Gastrocnemius medialis (tissue), 4 donors: ENCODE data around the gene TRIM36. TPM values are rescaled to one million over a fixed set of nuclear protein-coding genes. Genes with fewer than 3 reads are reported as not detected.

Experiments used
- ATAC-seq, 2 donors: fragments of 150-250 bp; one replicate each; pipeline ENCODE4 v1.9.1; 2016
- DNase-seq, 2 donors: peaks; one replicate each; pipeline ENCODE4 v3.0.0-alpha.2; 2019
- H3K27ac ChIP-seq, 4 donors: fragments of 200-600 bp; sonication (generic); 1 replicate in 1 of 4; 2 replicates in 3 of 4; pipeline ENCODE4 v1.5.1; 2016 to 2018; ENCODE audit warnings: mild to moderate bottlenecking in 2 of 4, moderate library complexity in 1 of 4
- H3K27me3 ChIP-seq, 3 donors: fragments of 200-600 bp; sonication (generic) in 2 of 3; 1 replicate in 1 of 3; 2 replicates in 2 of 3; pipeline versions ENCODE4 v1.5.1 to v1.6.0; 2016 to 2019; ENCODE audit warnings: mild to moderate bottlenecking in 1 of 3, moderate library complexity in 1 of 3
- H3K36me3 ChIP-seq, 2 donors: fragments of 200-600 bp; sonication (generic) in 1 of 2; one replicate each; pipeline ENCODE4 v1.5.1; 2017 to 2018
- H3K4me1 ChIP-seq, 2 donors: fragments of 200-600 bp; sonication (generic) in 1 of 2; one replicate each; pipeline ENCODE4 v1.5.1; 2016 to 2017; ENCODE audit warnings: mild to moderate bottlenecking in 2 of 2
- H3K4me3 ChIP-seq, 4 donors: fragments of 200-600 bp; sonication (generic) in 3 of 4; 1 replicate in 1 of 4; 2 replicates in 3 of 4; pipeline ENCODE4 v1.5.1; 2016 to 2019; ENCODE audit warnings: mild to moderate bottlenecking in 2 of 4
- H3K9me3 ChIP-seq, 3 donors: fragments of 200-600 bp; sonication (generic) in 2 of 3; 1 replicate in 1 of 3; 2 replicates in 2 of 3; pipeline ENCODE4 v1.5.1; 2016 to 2019
- CTCF ChIP-seq, 5 experiments: fragments of 450-650 bp in 3 of 5; fragments of 200-600 bp in 2 of 5; sonication (generic) in 2 of 5; IDR thresholded peaks in 4 of 5; conservative IDR thresholded peaks in 1 of 5; 1 replicate in 4 of 5; 2 replicates in 1 of 5; pipeline ENCODE4 v1.5.1; 2016 to 2019; ENCODE audit warnings: antibody characterized with exemption in 5 of 5, mild to moderate bottlenecking in 3 of 5, moderate library complexity in 3 of 5
- POLR2A ChIP-seq, 2 donors: fragments of 450-650 bp; IDR thresholded peaks; one replicate each; pipeline ENCODE4 v1.6.1; 2017; ENCODE audit warnings: antibody characterized with exemption in 2 of 2, mild to moderate bottlenecking in 2 of 2, moderate library complexity in 2 of 2
- in situ Hi-C, 4 donors: fragments of 200-750 bp; cut with MboI; loops; one replicate each; pipeline versions ENCODE4 v1.15.0 to v1.8.0; 2017; ENCODE audit warnings: low sequenced_read_pairs in 4 of 4
- intact Hi-C: fragments of 100-400 bp; cut with DNase I; formaldehyde crosslinking; loops from one replicate; pipeline ENCODE4 v1.15.1; 2023; ENCODE audit warnings: low total_unique reads
- total RNA-seq, 4 donors: library from RNA; depleted of rRNA; stranded (reverse); fragments of >200 nt; gene quantifications; one replicate each; pipeline versions ENCODE4 v1.1.0 to v1.2.3, GENCODE V29; 2016

The TRIM36 gene
- total RNA-seq, 4 donors from 2014 or later = 0.05 to 0.92 (median 0.53) TPM

DNA sequence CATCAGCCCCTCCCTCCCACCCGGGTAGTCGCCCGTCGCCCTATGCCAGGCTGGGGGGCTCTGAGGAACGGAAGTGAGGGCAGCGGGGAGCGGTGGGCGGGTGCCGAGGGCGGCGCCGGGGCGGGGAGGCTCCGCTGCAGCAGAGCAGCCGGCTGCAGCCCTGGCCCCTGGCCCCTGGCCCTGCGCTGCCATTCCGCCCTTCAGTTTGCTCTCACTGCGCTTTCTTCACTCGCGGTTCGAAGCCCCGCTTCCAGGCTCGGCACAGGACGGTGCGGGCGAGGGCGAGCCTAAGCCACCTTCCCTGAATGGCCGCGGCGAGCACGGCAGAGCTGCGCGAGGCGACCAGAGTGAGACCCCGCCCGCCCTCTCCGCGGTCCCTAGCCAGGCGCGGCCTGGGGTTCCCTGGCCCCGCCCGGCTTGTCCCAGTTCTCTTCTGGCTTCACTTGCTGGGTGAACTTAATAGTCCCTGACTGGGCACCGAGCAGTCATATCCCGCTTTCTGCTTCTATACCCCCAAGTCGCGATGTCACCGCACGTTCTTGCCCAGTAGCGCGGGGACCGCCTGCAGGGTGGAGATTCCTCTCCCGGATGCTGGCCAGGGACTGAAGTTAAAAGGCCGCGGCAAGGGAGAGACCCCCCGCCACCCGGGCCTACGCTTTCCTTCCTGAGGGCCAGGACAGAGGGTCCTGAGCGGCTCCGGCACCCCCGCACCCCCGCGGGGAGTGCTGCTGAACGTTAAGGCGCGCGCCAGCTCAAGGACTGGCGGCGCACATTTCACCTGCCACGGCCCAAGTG, 623 bp upstream of the TRIM36 start:
- in situ Hi-C loops (no loop called here), intact Hi-C loops (no loop called here)
- peak overlapping the region; percentile 69 to 98 (median 76) for H3K4me3 ChIP-seq
- peak; percentile 61 to 63 for ATAC-seq
- no peaks in the 10 kb centered on the region for H3K36me3 ChIP-seq
- H3K27ac ChIP-seq = peak overlapping the region in 1 of 4 donors; percentile 16
- no peak for TF ChIP-seq CTCF (IDR thresholded peaks at IDR 0.05 in 4 of 5, conservative IDR thresholded peaks at IDR 0.05 in 1 of 5)
- TF ChIP-seq POLR2A (IDR thresholded peaks at IDR 0.05) = no peak
- no peaks in the 10 kb centered on the region for H3K9me3 ChIP-seq
- H3K4me1 ChIP-seq = peaks cover 8 to 13% of the 10 kb centered on the region in 2 donors
- peaks cover 25 to 29% (median 25%) of the 10 kb centered on the region in 3 donors for H3K27me3 ChIP-seq
- DNase-seq = no peak

GRCh38 chr5:115168829-115169486, 750 bp downstream of the TRIM36 start:
- TF ChIP-seq CTCF (IDR thresholded peaks at IDR 0.05 in 4 of 5, conservative IDR thresholded peaks at IDR 0.05 in 1 of 5) = no peak
- no peak for TF ChIP-seq POLR2A (IDR thresholded peaks at IDR 0.05)
- DNase-seq = no peak

DNA sequence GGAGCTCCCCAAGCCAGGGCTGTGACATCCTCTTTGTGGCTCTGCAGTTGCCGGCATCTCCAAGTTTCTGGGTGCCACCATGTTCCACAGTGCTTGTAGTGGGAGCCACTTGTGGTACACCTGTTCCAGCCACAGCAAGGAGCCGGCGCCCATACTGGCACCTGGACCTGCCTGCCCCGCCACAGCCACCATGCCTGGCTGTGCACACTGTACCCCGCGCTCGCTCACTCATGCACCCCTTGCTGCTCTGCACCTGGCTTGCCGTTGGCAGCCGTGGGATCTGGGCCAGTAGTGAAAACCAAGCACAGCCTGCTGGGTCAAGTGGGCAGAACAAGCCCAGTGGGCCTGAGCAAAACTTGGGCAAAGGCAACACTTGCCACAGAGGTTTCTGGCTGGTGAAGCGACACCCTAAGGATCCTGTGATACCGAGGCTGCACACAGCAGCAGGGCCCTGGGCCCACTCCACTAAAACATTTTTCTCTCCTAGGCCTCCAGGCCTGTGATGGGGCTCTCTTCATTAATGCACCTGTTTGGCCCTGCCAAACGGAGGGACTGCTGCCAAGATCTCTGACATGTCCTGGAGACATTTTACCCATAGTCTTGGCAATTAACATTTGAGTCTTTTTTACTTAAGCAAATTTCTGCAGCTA, 2.8 kb downstream of the TRIM36 start:
- ATAC-seq (no peak), DNase-seq (no peak)
- H3K27ac ChIP-seq = no peak overlapping the region
- H3K27me3 ChIP-seq = peaks cover 25 to 29% (median 25%) of the 10 kb centered on the region in 3 donors
- no peaks in the 10 kb centered on the region for H3K36me3 ChIP-seq
- no peak overlapping the region for H3K4me3 ChIP-seq
- intact Hi-C loops = no loop called here
- peaks cover 8 to 13% of the 10 kb centered on the region in 2 donors for H3K4me1 ChIP-seq
- TF ChIP-seq POLR2A (IDR thresholded peaks at IDR 0.05) = no peak
- TF ChIP-seq CTCF (IDR thresholded peaks at IDR 0.05 in 4 of 5, conservative IDR thresholded peaks at IDR 0.05 in 1 of 5) = no peak
- in situ Hi-C loops = no loop called here
- no peaks in the 10 kb centered on the region for H3K9me3 ChIP-seq

More at GRCh38 chr5:115168829-115169486, 750 bp downstream of the TRIM36 start:
- Histone ChIP-seq H3K27ac (peak overlapping the region in 1 of 4 donors; percentile 31), H3K4me3 (peak overlapping the region; percentile 69 to 98 (median 76)), H3K4me1 (peaks cover 8 to 13% of the 10 kb centered on the region in 2 donors), H3K9me3 (no peaks in the 10 kb centered on the region), H3K36me3 (no peaks in the 10 kb centered on the region), H3K27me3 (peaks cover 25 to 29% (median 25%) of the 10 kb centered on the region in 3 donors)
- no peak for ATAC-seq
- in situ Hi-C loops = no loop called here
- intact Hi-C loops = no loop called here

- no peak for TF ChIP-seq CTCF (IDR thresholded peaks at IDR 0.05 in 4 of 5, conservative IDR thresholded peaks at IDR 0.05 in 1 of 5)
- TF ChIP-seq POLR2A (IDR thresholded peaks at IDR 0.05) = no peak
- Histone ChIP-seq H3K4me3 (no peak overlapping the region), H3K27me3 (peaks cover 25 to 26% (median 25%) of the 10 kb centered on the region in 3 donors), H3K9me3 (no peaks in the 10 kb centered on the region), H3K27ac (no peak overlapping the region), H3K4me1 (peaks cover 6 to 9% of the 10 kb centered on the region in 2 donors), H3K36me3 (no peaks in the 10 kb centered on the region)
- intact Hi-C loops = no loop called here
- DNase-seq (no peak), ATAC-seq (no peak)
- in situ Hi-C loops = no loop called here
Observed at GRCh38 chr5:115165790-115166189, 3.9 kb downstream of the TRIM36 start.
